Spleen (tissue), 7 donors: Measurements from ENCODE around the gene MED23.

Experiments used
- CTCF ChIP-seq, 11 experiments: fragments of 200-600 bp in 7 of 11; fragments of 450-650 bp in 4 of 11; sonication (generic) in 4 of 11; IDR thresholded peaks in 8 of 11; conservative IDR thresholded peaks in 3 of 11; 1 replicate in 7 of 11; 2 replicates in 4 of 11; pipeline versions ENCODE4 v1.4.0 to v1.8.0; 2016 to 2021; ENCODE audit warnings: antibody characterized with exemption in 11 of 11, inconsistent platforms in 4 of 11, mild to moderate bottlenecking in 1 of 11
- POLR2A ChIP-seq, 3 donors: fragments of 450-650 bp; IDR thresholded peaks; one replicate each; pipeline ENCODE4 v1.5.1; 2017; ENCODE audit warnings: antibody characterized with exemption in 3 of 3, mild to moderate bottlenecking in 1 of 3
- POLR2AphosphoS5 ChIP-seq, 3 donors: sonication (generic); formaldehyde crosslinking; IDR thresholded peaks; one replicate each; pipeline ENCODE4 v1.5.1; 2017; ENCODE audit warnings: antibody characterized with exemption in 3 of 3
- donor health status: DM: no; HTN: no; CAD: no; lungs with moderate emphysema.
- donor health status: DM: no; HTN: no; CAD: no.
- donor health status: DM: no; HTN: no; CAD: no.

- no peak for TF ChIP-seq CTCF (IDR thresholded peaks at IDR 0.05 in 8 of 11, conservative IDR thresholded peaks at IDR 0.05 in 3 of 11)
- no peak for TF ChIP-seq POLR2A (IDR thresholded peaks at IDR 0.05)
- TF ChIP-seq POLR2AphosphoS5 (IDR thresholded peaks at IDR 0.05): no peak
These were observed 80.6 kb downstream of the MED23 start for GRCh38 chr6:131547488-131547887.
